ENCODE data around the gene PLEKHA6.

Gene PLEKHA6

GRCh38 chr1:204227996-204228785 lies 131.5 kb downstream of the PLEKHA6 start:
- DNase-seq: no peak

GRCh38 chr1:204227351-204227750 lies 132.4 kb downstream of the PLEKHA6 start:
- no peak for DNase-seq

- peak; percentile 7 for DNase-seq
Measured at GRCh38 chr1:204225841-204226735, 133.6 kb downstream of the PLEKHA6 start.

- DNase-seq: no peak
Measured at GRCh38 chr1:204224655-204225054, 135.1 kb downstream of the PLEKHA6 start.

GRCh38 chr1:204223129-204223860 lies 136.4 kb downstream of the PLEKHA6 start:
- no peak for DNase-seq

GRCh38 chr1:204222764-204223055 lies 137.0 kb downstream of the PLEKHA6 start:
- DNase-seq: no peak

- DNase-seq: no peak
Measured at GRCh38 chr1:204222006-204222763, 137.5 kb downstream of the PLEKHA6 start.

GRCh38 chr1:204221271-204221670 lies 138.5 kb downstream of the PLEKHA6 start:
- no peak for DNase-seq

- DNase-seq: no peak
Measured at GRCh38 chr1:204219971-204220616, 139.6 kb downstream of the PLEKHA6 start.

- DNase-seq: no peak
Measured at GRCh38 chr1:204218552-204218951, 141.2 kb downstream of the PLEKHA6 start.

- no peak for DNase-seq
Measured at GRCh38 chr1:204217648-204218000, 142.1 kb downstream of the PLEKHA6 start.

- DNase-seq: no peak
Measured at GRCh38 chr1:204216880-204217647, 142.7 kb downstream of the PLEKHA6 start.

- DNase-seq: no peak
Measured at GRCh38 chr1:204216236-204216635, 143.5 kb downstream of the PLEKHA6 start.

- DNase-seq: no peak
Measured at GRCh38 chr1:204213668-204214662, 145.8 kb downstream of the PLEKHA6 start, which contains the start of gene GOLT1A. Gene GOLT1A, minus strand, starts transcription at chr1:204213988. Its CDS starts 82 bp downstream, at chr1:204213906.

- no peak for DNase-seq
Measured at GRCh38 chr1:204212715-204213114, 147.0 kb downstream of the PLEKHA6 start.

- DNase-seq: no peak
Measured at GRCh38 chr1:204211046-204211445, 148.7 kb downstream of the PLEKHA6 start.

- DNase-seq: peak; percentile 46
Measured at GRCh38 chr1:204207136-204207616, 152.6 kb downstream of the PLEKHA6 start.

GRCh38 chr1:204206121-204206520 lies 153.6 kb downstream of the PLEKHA6 start:
- DNase-seq: no peak

- no peak for DNase-seq
Measured at GRCh38 chr1:204205486-204205885, 154.2 kb downstream of the PLEKHA6 start.

- DNase-seq: no peak
Measured at GRCh38 chr1:204204944-204205343, 154.8 kb downstream of the PLEKHA6 start.

All from NCI-H510A treated with DMSO at 0.1 percent for 48 hours (cell line).